SK-N-SH (cell line): ENCODE data around the gene HYCC2. TPM values are rescaled to one million over a fixed set of nuclear protein-coding genes. Genes with fewer than 3 reads are reported as not detected.

Experiments
- CTCF ChIA-PET: fragments of 300-600, 350-600 bp; formaldehyde crosslinking; extraction: SDS; loops from one replicate; lab custom pipeline; 2021; lab: Yijun Ruan, JAX
- POLR2A ChIA-PET: fragments of 350-600 bp; sonication (Branson Sonifier 250); formaldehyde crosslinking; extraction: SDS; loops from one replicate; lab custom pipeline; 2020; ENCODE audit warnings: antibody characterized with exemption, inconsistent platforms; lab: Yijun Ruan, JAX
- DNase-seq: peaks from one replicate; pipeline ENCODE4 v3.0.0; 2012
- H2AFZ ChIP-seq: fragments of 200-600 bp; sonication (generic); 2 replicates; pipeline ENCODE4 v1.8.1; 2016; ENCODE audit warnings: antibody characterized with exemption, mild to moderate bottlenecking, low read depth
- H3F3A ChIP-seq: fragments of 200-600 bp; sonication (generic); replicated peaks from 2 replicates; pipeline ENCODE3; 2016; ENCODE audit warnings: antibody characterized with exemption, mild to moderate bottlenecking; ENCODE audit not compliant: insufficient read depth
- H3K27ac ChIP-seq, 2 experiments: fragments of 200-500 bp in 1 of 2; fragments of 200-600 bp in 1 of 2; sonication (Bioruptor generic) in 1 of 2; sonication (generic), shearing (Covaris generic) in 1 of 2; 2 replicates each; pipeline versions ENCODE4 v1.5.1 to v1.6.1; 2014 to 2016; ENCODE audit warnings: low read depth in 2 of 2, inconsistent platforms in 1 of 2, low read length in 1 of 2, mild to moderate bottlenecking in 1 of 2, mixed read lengths in 1 of 2
- H3K27me3 ChIP-seq: fragments of 200-600 bp; sonication (generic), shearing (Covaris generic); 2 replicates; pipeline ENCODE4 v1.6.1; 2016; ENCODE audit warnings: mixed run types; ENCODE audit not compliant: insufficient read depth
- H3K36me3 ChIP-seq, 2 experiments: fragments of 200-500 bp in 1 of 2; fragments of 200-600 bp in 1 of 2; sonication (Bioruptor generic) in 1 of 2; sonication (generic) in 1 of 2; replicated peaks in 1 of 2; 2 replicates each; pipeline versions ENCODE3 to v1.5.1; 2014 to 2016; ENCODE audit warnings: low read length in 1 of 2, mild to moderate bottlenecking in 1 of 2; ENCODE audit not compliant: insufficient read depth in 2 of 2, control insufficient read depth in 1 of 2
- H3K4me1 ChIP-seq, 2 experiments: fragments of 200-500 bp in 1 of 2; fragments of 200-600 bp in 1 of 2; sonication (Bioruptor generic) in 1 of 2; sonication (generic), shearing (Covaris generic) in 1 of 2; 2 replicates each; pipeline versions ENCODE4 v1.5.1 to v1.6.1; 2014 to 2016; ENCODE audit warnings: low read depth in 1 of 2, low read length in 1 of 2, mixed run types in 1 of 2; ENCODE audit not compliant: insufficient read depth in 2 of 2, control insufficient read depth in 1 of 2
- H3K4me2 ChIP-seq: fragments of 200-600 bp; sonication (generic), shearing (Covaris generic); 2 replicates; pipeline ENCODE4 v1.6.1; 2017; ENCODE audit warnings: mixed run types
- H3K4me3 ChIP-seq, 2 experiments: fragments of 200-500 bp in 1 of 2; fragments of 200-600 bp in 1 of 2; sonication (Bioruptor generic) in 1 of 2; sonication (generic), shearing (Covaris generic) in 1 of 2; 2 replicates each; pipeline versions ENCODE4 v1.5.1 to v1.8.1; 2014 to 2016; ENCODE audit warnings: low read depth in 2 of 2, inconsistent platforms in 1 of 2, low read length in 1 of 2, mild to moderate bottlenecking in 1 of 2, mixed read lengths in 1 of 2, moderate library complexity in 1 of 2
- H3K79me2 ChIP-seq: fragments of 200-600 bp; sonication (generic); 2 replicates; pipeline ENCODE4 v1.8.1; 2017; ENCODE audit warnings: mild to moderate bottlenecking; ENCODE audit not compliant: insufficient read depth
- H3K9ac ChIP-seq: fragments of 200-600 bp; sonication (generic); 2 replicates; pipeline ENCODE4 v1.6.1; 2017; ENCODE audit warnings: mixed run types
- H3K9me2 ChIP-seq: fragments of 200-600 bp; sonication (generic); 2 replicates; pipeline ENCODE4 v1.6.1; 2017; ENCODE audit warnings: mixed run types
- H3K9me3 ChIP-seq: fragments of 200-600 bp; sonication (generic); 2 replicates; pipeline ENCODE4 v1.6.1; 2017; ENCODE audit warnings: mixed run types, mild to moderate bottlenecking, moderate library complexity
- H4K20me1 ChIP-seq: fragments of 200-600 bp; sonication (generic); 2 replicates; pipeline ENCODE4 v1.6.1; 2017; ENCODE audit warnings: mild to moderate bottlenecking, mixed run types; ENCODE audit not compliant: insufficient read depth
- FOSL2 ChIP-seq: IDR thresholded peaks from 2 replicates; pipeline ENCODE4 v1.4.0; 2012; ENCODE audit warnings: low read depth, mild to moderate bottlenecking, moderate library complexity, borderline replicate concordance
- FOXM1 ChIP-seq: IDR thresholded peaks from 2 replicates; pipeline ENCODE4 v1.4.0; 2012; ENCODE audit warnings: low read depth, mild to moderate bottlenecking
- GABPA ChIP-seq: IDR thresholded peaks from 2 replicates; pipeline ENCODE4 v1.4.0; 2012; ENCODE audit warnings: low read depth, mild to moderate bottlenecking
- GATA2 ChIP-seq: sonication (generic); formaldehyde crosslinking; IDR thresholded peaks from 2 replicates; pipeline ENCODE4 v1.5.0; 2020; ENCODE audit warnings: mild to moderate bottlenecking, missing genetic modification reagents
- IRF3 ChIP-seq: fragments of 150-350 bp; IDR thresholded peaks from 2 replicates; pipeline ENCODE4 v1.6.1; 2016; ENCODE audit warnings: mild to moderate bottlenecking, low read depth, low read length
- MEF2A ChIP-seq: IDR thresholded peaks from 2 replicates; pipeline ENCODE4 v1.4.0; 2012; ENCODE audit warnings: low read depth, borderline replicate concordance
- MXI1 ChIP-seq: IDR thresholded peaks from 2 replicates; pipeline ENCODE4 v1.6.1; 2012; ENCODE audit warnings: mild to moderate bottlenecking, low read depth, low read length, improper control_type of control experiment
- POLR2AphosphoS5 ChIP-seq: IDR thresholded peaks from 2 replicates; pipeline ENCODE4 v1.6.1; 2012; ENCODE audit warnings: low read depth, low read length
- RAD21 ChIP-seq: IDR thresholded peaks from 2 replicates; pipeline ENCODE4 v1.6.1; 2012; ENCODE audit warnings: mild to moderate bottlenecking, low read length
- RCOR1 ChIP-seq: fragments of 150-350 bp; IDR thresholded peaks from 2 replicates; pipeline ENCODE4 v1.6.1; 2017; ENCODE audit warnings: antibody characterized with exemption, low read length
- RFX5 ChIP-seq: IDR thresholded peaks from 2 replicates; pipeline ENCODE4 v1.6.1; 2012; ENCODE audit warnings: mild to moderate bottlenecking, improper control_type of control experiment, low read length
- SIN3A ChIP-seq: IDR thresholded peaks from 2 replicates; pipeline ENCODE4 v1.6.1; 2012; ENCODE audit warnings: low read depth, mild to moderate bottlenecking, low read length, moderate library complexity, borderline replicate concordance
- SMC3 ChIP-seq: IDR thresholded peaks from 2 replicates; pipeline ENCODE4 v1.6.1; 2012; ENCODE audit warnings: low read depth, low read length, improper control_type of control experiment
- TCF12 ChIP-seq: IDR thresholded peaks from 2 replicates; pipeline ENCODE4 v1.4.0; 2012
- TEAD4 ChIP-seq: IDR thresholded peaks from 2 replicates; pipeline ENCODE4 v1.4.0; 2012; ENCODE audit warnings: mild to moderate bottlenecking, borderline replicate concordance; ENCODE audit not compliant: insufficient read depth
- USF1 ChIP-seq: IDR thresholded peaks from 2 replicates; pipeline ENCODE4 v1.4.0; 2012; ENCODE audit warnings: low read depth, borderline replicate concordance
- ZBTB33 ChIP-seq: IDR thresholded peaks from 2 replicates; pipeline ENCODE4 v1.4.0; 2012; ENCODE audit warnings: low read depth, borderline replicate concordance
- WGBS: methylation state at CpG from one replicate; pipeline ENCODE4 v1.1.6; 2017; ENCODE audit warnings: low lambda C conversion rate; 5-methylcytosine and 5-hydroxymethylcytosine counted together
- polyA plus RNA-seq, 3 experiments: library from polyadenylated mRNA; depleted of rRNA; stranded (reverse); fragments of >200 nt; gene quantifications; 2 replicates each; pipeline ENCODE4 v1.2.3, GENCODE V29; 2012
- TF ChIP-seq, protein P1 (sequence below): IDR thresholded peaks from 2 replicates; pipeline ENCODE4; 2012
- TF ChIP-seq, protein P2 (sequence below): IDR thresholded peaks from 2 replicates; pipeline ENCODE4 v1.4.0; 2012; ENCODE audit warnings: low read depth

Gene HYCC2
- polyA plus RNA-seq, 1 of the 3 experiments (the other 2 are of a cell fraction): 1.2 TPM

DNA sequence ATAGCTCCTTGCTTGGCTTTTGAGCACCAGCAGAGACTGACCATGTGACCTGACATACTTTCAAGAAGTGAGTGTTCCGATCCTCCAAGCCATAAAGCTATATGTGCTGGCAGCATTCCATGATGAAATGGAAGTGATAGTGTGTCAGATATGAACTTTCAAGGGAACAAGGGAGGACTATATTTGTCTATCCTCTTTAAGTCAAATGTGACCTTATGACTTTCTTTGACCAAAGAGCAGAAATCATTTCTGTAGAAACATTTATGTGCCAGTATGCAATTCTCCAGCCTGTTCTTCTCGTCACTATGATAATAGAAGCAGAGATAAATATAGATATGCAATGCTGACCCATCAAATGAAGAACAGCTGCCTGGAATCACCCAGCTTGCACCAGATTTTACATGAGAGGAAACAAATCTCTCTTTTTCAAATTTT lies 14.4 kb downstream of the HYCC2 start (continued):
- peak; percentile 64; the same call in 1 of the 2 replicates for TF ChIP-seq USF1
- no peak for TF ChIP-seq MEF2A
- TF ChIP-seq SMC3: no peak
- no peak for TF ChIP-seq GABPA
- TF ChIP-seq RCOR1: 0 out of 2 replicates have a peak, but pooled peaks have one; percentile 10

DNA sequence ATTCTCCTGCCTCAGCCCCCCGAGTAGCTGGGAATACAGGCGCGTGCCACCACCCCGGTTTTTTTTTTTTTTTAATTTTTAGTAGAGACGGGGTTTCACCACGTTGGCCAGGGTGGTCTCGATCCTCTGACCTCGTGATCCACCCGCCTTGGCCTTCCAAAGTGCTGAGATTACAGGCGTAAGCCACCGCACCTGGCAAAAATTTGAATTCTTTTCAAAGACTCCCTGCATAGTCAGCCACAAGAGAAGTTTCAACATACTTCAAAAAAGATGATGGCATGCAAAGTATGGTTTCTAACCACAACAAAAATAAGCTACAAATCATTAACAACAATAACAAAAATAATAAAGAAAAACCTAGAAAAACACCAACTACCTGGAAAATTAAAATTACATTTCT lies 22.0 kb downstream of the HYCC2 start:
- no peaks in the 10 kb centered on the region for H3K27me3 ChIP-seq
- WGBS: 93% methylated on average over 11 of the region's 11 CpGs
- TF ChIP-seq SIN3A (no peak), TCF12 (no peak), MXI1 (no peak), IRF3 (no peak), RFX5 (no peak), TEAD4 (no peak), SMC3 (no peak), ZBTB33 (no peak), FOXM1 (no peak), FOSL2 (no peak), POLR2AphosphoS5 (no peak), RAD21 (no peak), GABPA (no peak), GATA2 (CRISPR knock-in tag) (no peak)
- TF ChIP-seq, protein P1, sequence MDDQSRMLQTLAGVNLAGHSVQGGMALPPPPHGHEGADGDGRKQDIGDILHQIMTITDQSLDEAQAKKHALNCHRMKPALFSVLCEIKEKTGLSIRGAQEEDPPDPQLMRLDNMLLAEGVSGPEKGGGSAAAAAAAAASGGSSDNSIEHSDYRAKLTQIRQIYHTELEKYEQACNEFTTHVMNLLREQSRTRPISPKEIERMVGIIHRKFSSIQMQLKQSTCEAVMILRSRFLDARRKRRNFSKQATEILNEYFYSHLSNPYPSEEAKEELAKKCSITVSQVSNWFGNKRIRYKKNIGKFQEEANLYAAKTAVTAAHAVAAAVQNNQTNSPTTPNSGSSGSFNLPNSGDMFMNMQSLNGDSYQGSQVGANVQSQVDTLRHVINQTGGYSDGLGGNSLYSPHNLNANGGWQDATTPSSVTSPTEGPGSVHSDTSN: no peak
- TF ChIP-seq, protein P2, sequence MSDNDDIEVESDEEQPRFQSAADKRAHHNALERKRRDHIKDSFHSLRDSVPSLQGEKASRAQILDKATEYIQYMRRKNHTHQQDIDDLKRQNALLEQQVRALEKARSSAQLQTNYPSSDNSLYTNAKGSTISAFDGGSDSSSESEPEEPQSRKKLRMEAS: no peak
- CTCF ChIA-PET: no interaction called here
- H2AFZ ChIP-seq: no peak overlapping the region
- no peaks in the 10 kb centered on the region; a peak in 1 of 4 replicates for H3K4me1 ChIP-seq
- H3K9ac ChIP-seq: no peak overlapping the region
- H3K79me2 ChIP-seq: peaks cover 91% of the 10 kb centered on the region
- POLR2A ChIA-PET: no interaction called here
- H3F3A ChIP-seq: no peaks in the 10 kb centered on the region
- 0 out of 2 replicates have a peak, but pooled peaks cover 8% of the 10 kb centered on the region for H3K9me3 ChIP-seq
- no peaks in the 10 kb centered on the region for H3K9me2 ChIP-seq
- DNase-seq: no peak
- no peak overlapping the region for H3K4me3 ChIP-seq
- H3K36me3 ChIP-seq: peaks cover 2 to 30% of the 10 kb centered on the region in 2 experiments
- H4K20me1 ChIP-seq: 0 out of 2 replicates have a peak, but pooled peaks cover 4% of the 10 kb centered on the region
- H3K4me2 ChIP-seq: no peak overlapping the region
- H3K27ac ChIP-seq: no peak overlapping the region
